ENCODE results near the gene GYG1.

- TF ChIP-seq, protein P1, sequence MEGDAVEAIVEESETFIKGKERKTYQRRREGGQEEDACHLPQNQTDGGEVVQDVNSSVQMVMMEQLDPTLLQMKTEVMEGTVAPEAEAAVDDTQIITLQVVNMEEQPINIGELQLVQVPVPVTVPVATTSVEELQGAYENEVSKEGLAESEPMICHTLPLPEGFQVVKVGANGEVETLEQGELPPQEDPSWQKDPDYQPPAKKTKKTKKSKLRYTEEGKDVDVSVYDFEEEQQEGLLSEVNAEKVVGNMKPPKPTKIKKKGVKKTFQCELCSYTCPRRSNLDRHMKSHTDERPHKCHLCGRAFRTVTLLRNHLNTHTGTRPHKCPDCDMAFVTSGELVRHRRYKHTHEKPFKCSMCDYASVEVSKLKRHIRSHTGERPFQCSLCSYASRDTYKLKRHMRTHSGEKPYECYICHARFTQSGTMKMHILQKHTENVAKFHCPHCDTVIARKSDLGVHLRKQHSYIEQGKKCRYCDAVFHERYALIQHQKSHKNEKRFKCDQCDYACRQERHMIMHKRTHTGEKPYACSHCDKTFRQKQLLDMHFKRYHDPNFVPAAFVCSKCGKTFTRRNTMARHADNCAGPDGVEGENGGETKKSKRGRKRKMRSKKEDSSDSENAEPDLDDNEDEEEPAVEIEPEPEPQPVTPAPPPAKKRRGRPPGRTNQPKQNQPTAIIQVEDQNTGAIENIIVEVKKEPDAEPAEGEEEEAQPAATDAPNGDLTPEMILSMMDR (IDR thresholded peaks at IDR 0.05) = no peak
- no peak for TF ChIP-seq SIN3A (IDR thresholded peaks at IDR 0.05; ENCODE audit: borderline replicate concordance, insufficient read depth, low read depth, low read length)
- TF ChIP-seq REST (IDR thresholded peaks at IDR 0.05; ENCODE audit: insufficient read depth in 1 of 2, low read depth in 2 of 2, low read length in 1 of 2) = no peak
Observed at GRCh38 chr3:148992027-148992634, 791 bp downstream of the GYG1 start.

Measured in Panc1 (cell line).